Neural progenitor cell (in vitro differentiated cells): ENCODE data around the gene EIF6.

Source experiments
- EZH2phosphoT487 ChIP-seq: fragments of 200-600 bp; sonication (generic); IDR thresholded peaks from 2 replicates; pipeline ENCODE4 v1.6.1; 2017; ENCODE audit warnings: antibody characterized with exemption
- TF ChIP-seq, protein P1 (sequence below): fragments of 200-600 bp; sonication (generic); IDR thresholded peaks from 2 replicates; pipeline ENCODE4 v1.5.1; 2017; ENCODE audit warnings: antibody characterized with exemption, mild to moderate bottlenecking

DNA sequence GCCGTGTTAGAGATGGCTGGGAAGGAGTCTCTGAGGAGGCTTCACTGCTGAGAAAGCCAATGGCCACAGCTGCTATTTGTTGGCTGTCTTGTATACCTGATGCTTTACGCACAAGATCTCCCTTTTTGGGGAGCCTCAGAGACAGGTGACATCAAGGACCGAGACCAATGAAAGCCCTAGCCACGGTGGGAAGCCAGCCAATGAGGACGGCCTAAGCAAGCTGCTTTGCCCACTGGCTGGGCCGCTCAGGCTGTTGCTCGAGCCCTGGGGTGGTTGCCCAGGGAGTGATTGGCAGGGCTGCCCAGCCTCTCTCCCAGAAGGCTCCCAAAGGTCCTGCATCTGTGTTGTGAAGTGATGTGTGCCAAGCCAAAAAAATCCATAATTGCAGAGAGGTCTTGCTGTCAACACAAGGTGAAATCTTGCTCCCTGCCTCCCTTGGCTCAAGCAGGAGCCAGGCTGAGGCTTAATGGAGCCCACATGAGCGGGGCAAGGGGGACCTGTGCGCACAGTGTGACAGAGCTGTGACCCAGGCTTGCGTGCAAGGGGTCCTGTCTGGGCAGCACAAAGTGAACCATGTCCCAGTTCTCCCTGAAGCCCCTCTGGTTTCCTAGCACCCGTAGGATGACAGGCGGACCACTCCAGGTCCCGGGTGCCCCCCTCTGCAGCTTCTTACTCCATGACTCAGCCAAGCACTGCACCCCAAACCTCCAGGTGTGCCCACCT, 11.0 kb downstream of the EIF6 start:
- TF ChIP-seq, protein P1, sequence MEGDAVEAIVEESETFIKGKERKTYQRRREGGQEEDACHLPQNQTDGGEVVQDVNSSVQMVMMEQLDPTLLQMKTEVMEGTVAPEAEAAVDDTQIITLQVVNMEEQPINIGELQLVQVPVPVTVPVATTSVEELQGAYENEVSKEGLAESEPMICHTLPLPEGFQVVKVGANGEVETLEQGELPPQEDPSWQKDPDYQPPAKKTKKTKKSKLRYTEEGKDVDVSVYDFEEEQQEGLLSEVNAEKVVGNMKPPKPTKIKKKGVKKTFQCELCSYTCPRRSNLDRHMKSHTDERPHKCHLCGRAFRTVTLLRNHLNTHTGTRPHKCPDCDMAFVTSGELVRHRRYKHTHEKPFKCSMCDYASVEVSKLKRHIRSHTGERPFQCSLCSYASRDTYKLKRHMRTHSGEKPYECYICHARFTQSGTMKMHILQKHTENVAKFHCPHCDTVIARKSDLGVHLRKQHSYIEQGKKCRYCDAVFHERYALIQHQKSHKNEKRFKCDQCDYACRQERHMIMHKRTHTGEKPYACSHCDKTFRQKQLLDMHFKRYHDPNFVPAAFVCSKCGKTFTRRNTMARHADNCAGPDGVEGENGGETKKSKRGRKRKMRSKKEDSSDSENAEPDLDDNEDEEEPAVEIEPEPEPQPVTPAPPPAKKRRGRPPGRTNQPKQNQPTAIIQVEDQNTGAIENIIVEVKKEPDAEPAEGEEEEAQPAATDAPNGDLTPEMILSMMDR, result no peak
- TF ChIP-seq EZH2phosphoT487, result no peak
